HT1080 (cell line): ENCODE results near the gene TMCO1. TPM values are rescaled to one million over a fixed set of nuclear protein-coding genes. Genes with fewer than 3 reads are reported as not detected.
A peak's percentile ranks its signal among the peaks of the same experiment; 100 is the strongest.
"Not testable (repeated sequence)": the region's sequence is repeated elsewhere in the genome, so short reads cannot be mapped to it uniquely, and the experiment has no call there.

Experiments used
- DNase-seq: peaks from one replicate; pipeline ENCODE4 v3.0.0-alpha.2; 2015; ENCODE audit warnings: low read depth
- total RNA-seq: library from RNA; depleted of rRNA; stranded (reverse); fragments of >200 nt; shearing (Covaris generic); gene quantifications from 2 replicates; pipeline ENCODE4 v1.2.3, GENCODE V29; 2014; rRNA removed

The TMCO1 gene
- total RNA-seq, 1 experiment from 2014 or later, result 88.3 TPM

DNA sequence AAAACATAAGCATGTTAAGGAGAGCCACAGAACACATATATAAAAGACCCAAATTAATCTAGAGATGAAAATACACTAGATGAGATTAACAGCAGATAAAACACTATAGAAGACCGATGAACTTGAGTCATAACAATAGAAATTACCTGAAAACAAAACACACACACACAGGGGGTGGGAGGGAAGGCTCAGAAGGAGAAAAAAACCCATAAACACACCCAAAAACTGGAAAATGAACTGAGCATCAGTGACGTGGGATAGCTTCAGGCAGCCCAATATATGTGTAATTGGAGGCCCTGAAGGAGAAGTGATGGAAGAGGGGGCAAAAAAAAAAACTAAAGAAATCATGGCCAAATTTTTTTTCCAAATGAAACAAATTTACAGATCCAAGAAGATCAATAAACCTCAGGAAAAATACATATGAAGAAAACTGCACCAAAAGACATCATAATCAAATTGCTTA is 81.7 kb downstream of the TMCO1 start:
- DNase-seq, result no peak

DNA sequence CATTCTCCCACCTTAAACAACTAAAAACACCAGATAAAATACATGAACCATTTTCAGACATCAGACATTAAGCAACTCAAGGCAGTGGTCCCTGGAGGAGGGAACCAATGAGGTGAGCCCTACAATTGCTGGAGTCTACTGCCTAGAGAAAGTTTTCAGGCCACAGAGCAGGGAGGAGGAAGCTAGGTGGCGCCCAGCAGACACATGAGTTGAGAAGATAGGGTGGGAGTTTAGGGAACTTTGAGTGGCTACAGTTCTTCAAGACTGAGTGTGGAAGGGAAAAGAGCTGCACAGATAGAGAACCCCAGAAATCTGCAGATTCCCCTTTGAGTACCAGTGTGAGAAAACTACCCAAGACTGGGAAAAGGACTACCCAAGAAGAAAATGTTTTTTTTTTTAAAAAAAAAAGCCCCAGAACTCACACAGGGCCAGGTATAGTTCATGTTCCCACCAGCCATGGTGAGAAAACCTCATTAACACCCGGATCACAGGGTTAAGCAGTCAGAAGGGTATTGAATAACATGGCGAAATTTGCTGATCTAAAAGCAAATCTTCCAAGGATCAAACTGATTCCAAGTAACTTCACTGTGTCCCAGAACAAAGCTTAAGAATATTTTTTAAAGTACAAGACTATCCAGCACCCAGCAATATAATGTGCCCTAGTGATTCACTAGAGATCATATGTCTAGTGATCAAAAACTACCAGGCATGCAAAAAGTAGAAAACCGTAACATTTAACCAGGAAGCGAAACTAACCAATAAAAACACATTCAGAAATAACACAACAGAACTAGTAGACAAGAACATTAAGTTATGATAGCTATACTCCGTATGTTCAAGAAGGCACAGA is 82.3 kb downstream of the TMCO1 start:
- DNase-seq, result no peak

DNA sequence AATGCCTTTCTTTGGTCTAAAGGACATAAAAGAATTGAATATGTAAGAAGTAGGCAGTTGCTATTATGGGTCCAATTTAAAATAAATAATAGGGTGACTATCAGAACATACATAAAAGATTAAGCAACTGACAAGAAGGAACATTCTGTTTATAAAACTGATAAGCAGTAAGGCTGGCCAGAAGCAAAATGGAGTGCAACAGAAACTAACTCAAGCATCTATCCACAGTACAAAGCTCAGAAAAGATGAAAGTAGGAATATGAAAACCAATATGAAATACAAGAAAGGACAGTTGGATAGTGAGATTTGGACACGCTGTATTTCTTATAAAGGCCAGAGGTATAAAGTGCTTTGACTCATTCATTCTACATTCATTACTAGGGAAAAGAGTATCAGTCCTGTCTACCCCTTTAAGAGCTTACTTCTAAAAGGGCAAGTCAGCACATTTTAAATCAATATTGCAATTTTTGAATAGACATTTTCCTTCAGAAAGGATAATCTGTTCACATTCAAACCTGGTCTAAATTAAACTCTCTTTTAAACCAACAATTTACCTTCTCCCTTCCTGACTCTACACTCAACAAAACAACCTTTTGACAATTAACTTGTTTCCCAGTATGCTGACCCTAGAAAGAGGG is 84.7 kb downstream of the TMCO1 start:
- DNase-seq, result no peak

DNA sequence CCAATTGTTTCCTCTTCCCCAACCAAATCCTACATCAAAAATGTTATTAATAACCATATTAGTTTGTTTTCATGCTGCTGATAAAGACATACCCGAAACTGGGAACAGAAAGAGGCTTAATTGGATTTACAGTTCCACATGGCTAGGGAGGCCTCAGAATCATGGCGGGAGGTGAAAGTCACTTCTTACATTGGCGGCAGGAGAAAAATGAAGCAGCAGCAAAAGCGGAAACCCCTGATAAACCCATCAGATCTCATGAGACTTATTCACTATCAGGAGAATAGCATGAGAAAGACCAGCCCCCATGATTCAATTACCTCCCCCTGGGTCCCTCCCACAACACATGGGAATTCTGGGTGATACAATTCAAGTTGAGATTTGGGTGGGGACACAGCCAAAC is 87.9 kb downstream of the TMCO1 start:
- not testable (repeated sequence) for DNase-seq

DNA sequence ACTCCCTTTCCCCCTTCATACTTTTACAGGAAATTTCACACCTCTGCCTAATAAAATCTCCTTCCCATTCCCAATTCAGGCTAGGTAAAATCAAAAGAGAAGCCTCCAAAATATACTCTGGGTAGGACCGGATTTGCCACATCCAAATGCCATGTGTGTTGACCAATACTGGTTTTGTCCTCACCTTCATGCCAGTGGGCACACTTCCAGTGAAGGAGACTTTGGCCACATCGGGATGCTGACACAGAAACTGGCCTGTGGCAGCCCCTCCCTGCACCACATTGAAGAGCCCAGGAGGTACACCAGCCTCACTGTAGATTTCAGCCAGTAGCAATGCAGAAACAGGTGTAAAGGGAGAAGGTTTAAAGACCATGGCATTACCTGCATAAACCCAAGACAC is 88.4 kb downstream of the TMCO1 start:
- no peak for DNase-seq

DNA sequence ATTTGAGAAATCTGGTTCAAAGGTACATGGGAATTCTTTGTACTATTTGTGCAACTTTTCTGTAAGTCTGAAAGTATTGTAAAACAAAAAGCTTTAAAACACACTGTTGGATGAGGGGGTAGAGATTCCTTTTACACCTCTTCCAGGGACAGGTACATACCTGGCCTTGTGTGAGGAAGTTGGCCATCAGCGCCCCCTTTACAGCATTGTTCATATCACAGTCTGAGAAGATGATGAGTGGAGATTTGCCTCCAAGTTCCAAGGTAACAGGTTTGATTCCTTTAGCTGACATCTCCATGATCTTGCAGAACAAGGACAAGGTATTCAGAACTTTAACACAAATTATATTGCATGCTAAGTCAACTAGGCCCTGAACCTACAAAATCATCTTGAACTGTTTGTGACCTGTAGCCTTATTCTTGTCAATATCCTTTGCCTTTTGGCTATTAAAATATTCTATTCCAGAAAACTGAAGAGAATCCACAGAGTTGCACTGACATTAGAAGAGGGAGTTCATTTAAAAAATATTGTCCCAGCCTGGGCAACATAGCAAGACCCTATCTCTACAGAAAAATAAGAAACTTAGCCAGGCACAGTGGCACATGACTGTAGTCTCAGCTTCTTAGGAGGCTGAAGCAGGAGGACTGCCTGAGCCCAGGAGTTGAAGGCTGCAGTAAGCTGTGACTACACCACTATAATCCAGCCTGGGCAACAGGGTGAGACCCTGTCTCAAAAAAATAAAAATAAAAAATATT is 89.2 kb downstream of the TMCO1 start:
- no peak for DNase-seq

DNA sequence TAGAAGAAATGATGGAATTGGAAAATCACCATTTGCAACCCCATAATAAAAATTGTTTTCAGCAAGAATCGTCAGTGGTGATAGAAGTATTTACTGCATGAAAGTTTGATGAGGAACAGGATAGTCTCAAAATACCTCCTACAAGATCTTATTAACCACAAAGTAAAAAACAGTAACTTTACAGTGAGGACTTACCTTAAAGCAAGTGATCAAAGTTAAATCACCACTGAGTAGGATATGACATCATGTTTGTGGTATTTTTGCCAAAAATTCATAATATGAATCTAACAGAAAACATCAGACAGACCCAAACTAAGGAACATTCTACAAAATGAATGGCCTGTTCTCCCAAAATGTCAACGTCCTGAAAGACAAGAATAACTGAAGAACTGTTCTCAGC is 90.2 kb downstream of the TMCO1 start:
- DNase-seq, result peak; percentile 33

Other genes starting within 250 kb of the TMCO1 start
- gene LRRC52, start 224.9 kb downstream of the TMCO1 start, total RNA-seq, result not detected in 2 replicates
- 80.9 and 95.1 TPM in 2 replicates for gene MGST3, start 137.6 kb downstream of the TMCO1 start, total RNA-seq
- gene ALDH9A1, start 70.3 kb downstream of the TMCO1 start, total RNA-seq, result 61.2 and 62.1 TPM in 2 replicates
- 133 and 148 TPM in 2 replicates for gene UCK2, start 58.7 kb upstream of the TMCO1 start, total RNA-seq